SW480 (cell line): ENCODE results near the gene STXBP4.

ENCODE experiments used
- DNase-seq: peaks from one replicate; pipeline ENCODE4 v3.0.0-alpha.2; 2016; ENCODE audit warnings: low spot score

Gene STXBP4, protein sequence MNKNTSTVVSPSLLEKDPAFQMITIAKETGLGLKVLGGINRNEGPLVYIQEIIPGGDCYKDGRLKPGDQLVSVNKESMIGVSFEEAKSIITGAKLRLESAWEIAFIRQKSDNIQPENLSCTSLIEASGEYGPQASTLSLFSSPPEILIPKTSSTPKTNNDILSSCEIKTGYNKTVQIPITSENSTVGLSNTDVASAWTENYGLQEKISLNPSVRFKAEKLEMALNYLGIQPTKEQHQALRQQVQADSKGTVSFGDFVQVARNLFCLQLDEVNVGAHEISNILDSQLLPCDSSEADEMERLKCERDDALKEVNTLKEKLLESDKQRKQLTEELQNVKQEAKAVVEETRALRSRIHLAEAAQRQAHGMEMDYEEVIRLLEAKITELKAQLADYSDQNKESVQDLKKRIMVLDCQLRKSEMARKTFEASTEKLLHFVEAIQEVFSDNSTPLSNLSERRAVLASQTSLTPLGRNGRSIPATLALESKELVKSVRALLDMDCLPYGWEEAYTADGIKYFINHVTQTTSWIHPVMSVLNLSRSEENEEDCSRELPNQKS

DNA sequence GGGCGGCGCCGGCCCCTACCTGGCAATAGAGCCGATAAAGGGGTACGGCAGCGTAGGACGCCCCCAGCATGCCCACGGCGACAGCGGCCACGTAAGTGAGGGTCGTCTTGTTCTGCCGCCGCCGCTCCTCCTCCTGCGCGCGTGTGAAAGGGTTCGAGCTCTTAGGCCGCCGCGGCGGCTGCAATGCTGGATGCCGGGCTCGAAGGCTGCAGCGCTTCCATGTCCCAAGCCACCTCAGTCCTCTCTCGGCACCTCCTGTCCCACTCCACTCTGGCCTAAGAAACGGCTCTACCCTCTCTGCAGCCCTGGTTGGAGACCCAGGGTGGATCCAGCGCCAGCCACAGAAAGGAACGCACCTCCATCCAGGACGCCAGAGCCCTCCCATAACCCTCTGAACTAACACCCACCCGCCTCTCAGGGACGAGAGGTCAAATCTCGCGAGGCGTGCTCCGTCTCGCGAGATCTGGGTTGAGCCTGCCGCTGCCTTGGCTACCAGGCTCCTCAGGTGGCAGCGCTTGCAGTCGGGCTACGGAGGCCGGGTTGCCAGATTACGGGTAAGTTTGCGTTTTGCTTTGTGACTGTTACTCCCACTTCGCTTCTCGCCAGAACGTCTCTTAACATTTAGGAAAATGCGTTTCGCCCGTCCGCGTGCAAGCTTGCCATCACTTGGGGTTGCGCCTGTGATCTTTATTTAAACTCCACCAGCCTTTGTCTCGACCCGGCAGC, at the start of gene STXBP4, which contains the start of gene COX11:
Gene STXBP4 (plus strand): TSS at position 504 of the 726 bp plus-strand sequence. CDS start 17,455 bp downstream, outside the sequence.
Gene COX11 (minus strand): TSS at position 393 of the 726 bp plus-strand sequence. CDS start 8 bp downstream, at position 385.
- peak; percentile 95 for DNase-seq

GRCh38 chr17:54919425-54919824, 49.1 kb upstream of the STXBP4 start:
- no peak for DNase-seq

DNA sequence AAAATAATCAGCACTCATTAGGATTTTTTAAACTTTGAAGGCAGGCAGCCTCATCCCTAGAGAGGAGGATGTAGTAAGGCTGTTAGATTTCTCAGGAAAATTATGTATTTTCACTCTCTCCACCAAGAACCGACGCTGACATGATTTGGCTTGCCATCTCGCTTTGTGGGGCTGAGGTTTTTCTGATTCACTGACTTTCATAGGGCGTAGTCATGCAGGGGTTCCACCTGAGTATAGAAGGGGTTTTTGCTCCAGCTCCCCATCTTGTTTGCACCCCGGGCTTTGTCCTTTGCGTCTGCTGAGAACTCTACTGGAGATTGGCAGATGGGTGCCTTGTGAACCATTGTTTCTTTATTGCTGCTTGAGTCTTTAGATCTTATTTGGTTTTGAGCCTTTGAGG, 47.7 kb upstream of the STXBP4 start:
- no peak for DNase-seq

- DNase-seq: no peak
These were observed 44.2 kb upstream of the STXBP4 start for GRCh38 chr17:54924405-54924804.

- DNase-seq: no peak
These were observed 41.0 kb upstream of the STXBP4 start for GRCh38 chr17:54927525-54927924.

- DNase-seq: no peak
These were observed 35.9 kb upstream of the STXBP4 start for GRCh38 chr17:54932711-54933110.

DNA sequence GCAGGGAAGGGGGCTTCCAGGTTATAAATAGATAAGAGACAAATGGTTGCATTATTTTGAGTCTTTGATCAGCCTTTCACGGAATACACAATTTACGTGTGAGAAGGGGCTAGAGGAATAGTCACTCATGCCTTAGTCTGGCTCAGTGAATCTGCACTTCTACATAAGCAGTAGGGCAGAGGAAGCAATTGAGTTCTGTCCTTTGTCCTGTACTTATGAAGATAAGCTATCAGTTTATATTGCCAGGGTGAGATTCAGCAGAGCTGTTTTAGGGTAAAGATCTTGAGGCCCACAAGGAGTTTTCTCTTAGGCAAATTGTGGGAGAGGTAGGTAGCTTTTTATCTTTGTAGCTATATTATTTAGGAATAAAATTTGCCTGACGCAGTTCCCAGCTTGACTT, 34.6 kb upstream of the STXBP4 start:
- DNase-seq: no peak

GRCh38 chr17:54935471-54935870, 33.1 kb upstream of the STXBP4 start:
- no peak for DNase-seq

- DNase-seq: no peak
These were observed 31.5 kb upstream of the STXBP4 start for GRCh38 chr17:54937018-54937417.

DNA sequence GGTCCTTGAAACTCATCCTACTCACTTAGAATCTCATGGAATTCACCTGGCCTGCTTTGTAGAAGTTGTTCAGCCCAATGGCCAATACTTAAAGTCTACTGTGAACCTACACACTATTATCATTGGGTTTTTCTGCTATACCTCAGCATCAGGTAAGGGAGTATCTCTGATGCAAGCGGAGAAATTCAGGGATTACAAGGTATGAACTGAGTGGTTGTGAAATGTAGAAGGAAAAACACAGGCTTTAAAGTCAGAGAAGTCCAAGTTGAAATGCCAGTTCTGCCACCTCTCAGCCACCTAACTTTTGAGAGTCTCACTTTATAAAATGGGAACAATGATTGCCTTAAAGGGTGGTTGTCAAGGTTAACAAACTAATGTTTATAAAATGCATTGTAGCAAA, 31.1 kb upstream of the STXBP4 start:
- DNase-seq: no peak

DNA sequence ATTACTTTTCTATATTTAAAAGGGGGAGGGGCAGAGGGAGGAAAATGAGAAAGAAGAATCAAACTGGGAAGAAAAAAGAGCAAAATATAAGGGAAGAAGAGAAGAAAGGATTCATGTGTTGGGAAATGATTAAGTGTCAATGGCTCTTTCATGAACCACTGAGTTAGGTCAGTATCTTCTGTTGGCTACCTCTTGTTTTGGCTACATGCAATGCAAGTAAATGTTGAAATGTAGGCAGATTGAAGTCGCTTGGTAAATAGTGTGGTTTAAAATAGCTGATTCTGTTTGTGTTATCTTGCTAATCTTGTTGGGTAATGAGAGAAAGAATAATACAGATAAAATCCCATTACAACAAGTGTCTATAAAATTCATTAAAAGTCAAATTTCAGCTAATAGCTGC, 27.3 kb upstream of the STXBP4 start:
- no peak for DNase-seq

DNA sequence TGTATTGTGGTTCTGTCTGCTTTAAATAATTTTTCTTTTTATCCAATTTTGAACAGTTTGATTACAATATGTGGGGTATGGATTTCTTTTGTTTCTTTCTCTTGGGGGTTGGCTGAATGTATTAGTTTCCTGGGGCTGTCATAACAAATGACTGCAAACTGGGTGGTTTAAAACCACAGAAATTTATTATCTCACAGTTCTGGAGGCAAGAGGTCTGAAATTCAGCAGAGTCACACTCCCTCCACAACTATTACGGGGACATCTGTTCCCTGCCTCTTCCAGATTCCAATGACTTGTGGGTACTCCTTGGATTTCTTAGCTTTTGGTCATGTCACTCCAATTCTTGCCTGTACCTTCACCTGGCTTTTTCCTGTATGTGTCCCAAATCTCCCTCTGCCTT, 23.8 kb upstream of the STXBP4 start:
- DNase-seq: no peak

DNA sequence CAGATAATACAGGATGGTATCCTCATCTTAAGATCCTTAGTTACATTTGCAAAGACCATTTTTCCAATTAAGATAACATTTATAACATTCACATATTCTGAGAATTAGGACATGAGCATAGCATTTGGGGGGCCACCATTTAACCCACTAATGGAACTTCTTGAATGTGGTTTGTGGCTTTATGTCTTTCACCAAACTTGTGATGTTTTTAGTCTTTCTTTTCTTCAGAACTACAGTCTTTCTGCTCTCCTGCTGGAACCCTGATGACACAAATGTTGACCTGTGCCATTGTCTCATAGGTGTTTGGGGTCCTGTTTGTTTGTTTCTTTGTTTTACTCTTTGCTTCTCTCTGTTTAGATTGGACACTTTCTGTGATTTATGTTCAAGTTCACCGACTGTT, 23.3 kb upstream of the STXBP4 start:
- no peak for DNase-seq

- DNase-seq: no peak
These were observed 22.9 kb upstream of the STXBP4 start for GRCh38 chr17:54945671-54946070.

GRCh38 chr17:54947396-54947795, 21.2 kb upstream of the STXBP4 start:
- no peak for DNase-seq

DNA sequence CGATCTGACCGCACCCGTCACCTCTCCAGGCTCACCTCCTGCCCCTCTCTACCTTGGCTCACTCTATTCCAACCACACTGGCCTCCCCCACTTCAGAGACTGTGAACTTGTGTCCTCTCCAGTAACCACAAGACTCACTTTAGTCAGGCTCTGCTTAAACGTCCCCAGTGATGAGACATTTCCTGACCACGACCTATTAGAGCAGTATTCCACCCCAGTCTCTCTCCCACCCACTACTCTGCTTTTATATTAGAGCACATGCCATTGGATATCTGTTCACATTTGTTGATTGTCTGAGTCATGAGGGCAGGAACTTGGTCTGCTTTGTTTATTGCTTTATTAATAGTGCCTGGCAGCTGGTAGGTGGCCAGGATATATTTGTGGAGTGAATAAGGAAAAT, 20.2 kb upstream of the STXBP4 start:
- DNase-seq: peak; percentile 71

DNA sequence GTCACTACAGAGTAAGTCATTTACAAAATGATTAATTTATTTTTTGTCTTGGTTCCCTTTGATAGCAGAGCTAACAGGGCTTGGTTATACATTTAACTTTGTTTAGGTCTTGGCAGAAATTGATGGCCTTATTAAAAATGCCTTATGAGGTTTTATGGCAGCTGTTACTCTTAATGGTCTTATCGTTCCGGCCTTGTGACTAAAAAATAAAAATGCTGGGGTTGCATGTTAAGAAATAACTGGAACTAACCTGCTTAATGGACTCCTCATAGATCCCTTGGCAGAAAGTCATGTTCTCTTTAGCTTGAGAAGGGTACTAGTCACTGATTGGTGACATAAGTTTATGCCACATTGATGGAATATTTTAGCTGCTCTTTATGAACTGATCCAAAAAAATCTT, 18.4 kb upstream of the STXBP4 start:
- no peak for DNase-seq

DNA sequence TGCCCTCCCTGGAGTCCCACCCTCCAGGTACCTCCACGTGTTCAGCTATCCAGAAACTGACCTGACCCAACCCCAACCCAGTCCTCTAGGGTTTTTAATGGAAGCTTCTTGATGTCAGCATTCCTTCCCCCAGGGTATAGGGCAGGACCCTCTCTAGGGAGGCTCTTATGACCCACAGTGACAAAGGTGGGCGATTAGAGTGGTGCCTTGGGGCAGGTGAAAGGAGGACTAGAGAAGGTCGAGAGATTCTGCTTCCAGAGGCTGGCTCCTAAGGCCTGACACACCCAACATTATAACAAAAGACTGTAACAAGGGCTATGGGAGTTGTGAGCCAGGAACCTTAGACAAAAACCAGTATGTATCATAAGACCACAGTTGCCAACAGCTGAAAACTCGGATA, 17.3 kb upstream of the STXBP4 start:
- DNase-seq: no peak

GRCh38 chr17:54956791-54957190, 11.8 kb upstream of the STXBP4 start:
- no peak for DNase-seq

GRCh38 chr17:54967621-54968261, 824 bp upstream of the STXBP4 start:
- DNase-seq: peak; percentile 60

- DNase-seq: no peak
These were observed 395 bp downstream of the STXBP4 start for GRCh38 chr17:54968988-54969332.
